HEK293 (cell line): Measurements from ENCODE around the gene CZIB.
"Not testable (repeated sequence)": the region's sequence is repeated elsewhere in the genome, so short reads cannot be mapped to it uniquely, and the experiment has no call there.

Source experiments
- CTCF ChIA-PET: fragments of 350-600 bp; formaldehyde crosslinking; extraction: SDS; loops from one replicate; lab custom pipeline; 2021; ENCODE audit warnings: antibody characterized with exemption; lab: Yijun Ruan, JAX
- POLR2A ChIA-PET: fragments of 300-600 bp; formaldehyde crosslinking; extraction: SDS; loops from one replicate; lab custom pipeline; 2020; ENCODE audit warnings: antibody characterized with exemption, inconsistent platforms; lab: Yijun Ruan, JAX
- H3K27ac ChIP-seq: fragments of 200-500 bp; sonication (Bioruptor generic); 2 replicates; pipeline ENCODE4 v1.5.1; 2014; ENCODE audit warnings: low read depth, low read length, control low read depth, inconsistent platforms; ENCODE audit errors: extremely low read depth
- H3K36me3 ChIP-seq, 2 experiments: fragments of 200-500 bp in 1 of 2; sonication (Bioruptor generic) in 1 of 2; 1 replicate in 1 of 2; 2 replicates in 1 of 2; pipeline ENCODE4 v1.5.1; 2014 to 2017; ENCODE audit warnings: inconsistent platforms in 2 of 2, low read length in 2 of 2; ENCODE audit not compliant: control insufficient read depth in 2 of 2, insufficient read depth in 1 of 2
- H3K4me1 ChIP-seq: fragments of 200-500 bp; sonication (Bioruptor generic); 2 replicates; pipeline ENCODE4 v1.5.1; 2014; ENCODE audit warnings: mild to moderate bottlenecking, low read length, inconsistent platforms; ENCODE audit not compliant: control insufficient read depth, insufficient read depth
- H3K4me3 ChIP-seq: 2 replicates; pipeline ENCODE4 v1.5.1; 2011; ENCODE audit warnings: low read depth, mild to moderate bottlenecking, control low read depth, low read length, moderate library complexity
- H3K9me3 ChIP-seq: fragments of 200-500 bp; sonication (Bioruptor generic); 2 replicates; pipeline ENCODE4 v1.5.1; 2014; ENCODE audit warnings: low read depth, low read length, inconsistent platforms; ENCODE audit not compliant: control insufficient read depth, insufficient read depth
- GLI4 ChIP-seq: fragments of 450-650 bp; formaldehyde crosslinking; IDR thresholded peaks from 2 replicates; pipeline ENCODE4 v1.5.1; 2016; ENCODE audit warnings: missing biosample characterization, missing genetic modification characterization
- HOXD13 ChIP-seq: sonication (generic); formaldehyde crosslinking; IDR thresholded peaks from 2 replicates; pipeline ENCODE4 v1.8.0; 2022; ENCODE audit warnings: missing genetic modification reagents, borderline replicate concordance
- KLF10 ChIP-seq: fragments of 450-650 bp; IDR thresholded peaks from 2 replicates; pipeline ENCODE4 v1.5.1; 2018; ENCODE audit warnings: missing biosample characterization, mild to moderate bottlenecking, missing genetic modification characterization
- PRDM10 ChIP-seq: fragments of 450-650 bp; formaldehyde crosslinking; IDR thresholded peaks from 2 replicates; pipeline ENCODE4 v1.5.1; 2016; ENCODE audit warnings: missing biosample characterization, missing genetic modification characterization
- ZEB2 ChIP-seq: fragments of 450-650 bp; formaldehyde crosslinking; IDR thresholded peaks from 2 replicates; pipeline ENCODE4 v1.5.1; 2016; ENCODE audit warnings: missing biosample characterization, missing genetic modification characterization
- ZNF202 ChIP-seq: fragments of 450-650 bp; formaldehyde crosslinking; IDR thresholded peaks from 2 replicates; pipeline ENCODE4 v1.5.1; 2016; ENCODE audit warnings: missing biosample characterization, missing genetic modification characterization, borderline replicate concordance
- ZNF398 ChIP-seq: fragments of 450-650 bp; formaldehyde crosslinking; IDR thresholded peaks from 2 replicates; pipeline ENCODE4 v1.5.1; 2017; ENCODE audit warnings: missing biosample characterization, missing genetic modification characterization
- ZNF548 ChIP-seq: fragments of 450-650 bp; formaldehyde crosslinking; IDR thresholded peaks from 2 replicates; pipeline ENCODE4 v1.5.1; 2016; ENCODE audit warnings: missing biosample characterization, missing genetic modification characterization
- ZNF585B ChIP-seq: fragments of 450-650 bp; formaldehyde crosslinking; IDR thresholded peaks from 2 replicates; pipeline ENCODE4 v1.5.1; 2016; ENCODE audit warnings: missing biosample characterization, missing genetic modification characterization
- ZNF610 ChIP-seq: fragments of 450-650 bp; formaldehyde crosslinking; IDR thresholded peaks from 2 replicates; pipeline ENCODE4 v1.5.1; 2016; ENCODE audit warnings: missing biosample characterization, missing genetic modification characterization, borderline replicate concordance
- TF ChIP-seq, protein P1 (sequence below): fragments of 450-650 bp; formaldehyde crosslinking; optimal IDR thresholded peaks from 2 replicates; pipeline ENCODE3; 2016; ENCODE audit warnings: missing biosample characterization, mild to moderate bottlenecking, missing genetic modification characterization
- TF ChIP-seq, protein P2 (sequence below): fragments of 450-650 bp; formaldehyde crosslinking; IDR thresholded peaks from 2 replicates; pipeline ENCODE4 v1.5.1; 2016; ENCODE audit warnings: missing biosample characterization, missing genetic modification characterization

Gene CZIB

DNA sequence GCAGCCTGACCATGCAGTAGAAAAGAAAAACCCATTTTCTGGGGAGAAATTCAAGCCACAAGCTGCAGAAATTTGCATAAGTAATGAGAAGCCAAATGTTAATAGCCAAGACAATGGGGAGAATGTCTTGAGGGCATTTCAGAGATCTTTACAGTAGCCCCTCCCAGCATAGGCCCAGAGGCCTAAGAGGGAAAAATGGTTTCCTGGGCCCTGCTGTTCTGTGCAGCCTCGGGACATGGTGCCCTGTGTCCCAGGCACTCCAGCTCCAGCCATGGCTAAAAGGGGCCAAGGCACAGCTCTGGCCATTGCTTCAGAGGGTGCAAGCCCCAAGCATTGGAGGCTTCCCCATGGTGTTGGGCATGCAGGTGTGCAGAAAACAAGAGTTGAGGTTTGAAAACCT, 14.9 kb downstream of the CZIB start:
- peak; percentile 97 for TF ChIP-seq ZNF585B
- H3K9me3 ChIP-seq, POLR2A ChIA-PET, H3K4me1 ChIP-seq, H3K27ac ChIP-seq, H3K4me3 ChIP-seq: not testable (repeated sequence)
- CTCF ChIA-PET = interaction anchor here (0.8 kb wide), 1 partner anchor 20 kb away, joined by 3 read pairs; no protein-coding TSS in a partner anchor
- peaks cover 22 to 100% of the 10 kb centered on the region in 2 experiments for H3K36me3 ChIP-seq

- H3K27ac ChIP-seq = no peak overlapping the region
- ChIA-PET CTCF (no interaction called here), POLR2A (no interaction called here)
- no peak overlapping the region for H3K4me3 ChIP-seq
- peaks cover 14 to 83% of the 10 kb centered on the region in 2 experiments for H3K36me3 ChIP-seq
- TF ChIP-seq ZEB2 (tag by site-specific recombination) (no peak), GLI4 (tag by site-specific recombination) (no peak), ZNF548 (tag by site-specific recombination) (no peak)
- TF ChIP-seq, all 188 proteins: peak for 0
- Histone ChIP-seq H3K9me3 (no peaks in the 10 kb centered on the region), H3K4me1 (no peaks in the 10 kb centered on the region)
Observed at GRCh38 chr1:53203466-53203865, 17.0 kb downstream of the CZIB start.

- Histone ChIP-seq H3K36me3 (peaks cover 0 to 35% of the 10 kb centered on the region in 2 experiments; a peak in 1 of 3 replicates), H3K4me1 (peaks cover 4% of the 10 kb centered on the region; the same call in 1 of the 2 replicates), H3K9me3 (no peaks in the 10 kb centered on the region), H3K27ac (no peak overlapping the region), H3K4me3 (no peak overlapping the region)
- CTCF ChIA-PET = interaction anchor here (1.7 kb wide), 1 partner anchor 13 kb away, joined by 4 read pairs; no protein-coding TSS in a partner anchor
- TF ChIP-seq KLF10 (tag by site-specific recombination) (no peak), PRDM10 (no peak; the same call in 1 of the 2 replicates), HOXD13 (CRISPR knock-in tag) (no peak), ZNF202 (tag by site-specific recombination) (no peak), ZNF610 (tag by site-specific recombination) (no peak), ZNF398 (tag by site-specific recombination) (no peak)
- TF ChIP-seq, protein P1, sequence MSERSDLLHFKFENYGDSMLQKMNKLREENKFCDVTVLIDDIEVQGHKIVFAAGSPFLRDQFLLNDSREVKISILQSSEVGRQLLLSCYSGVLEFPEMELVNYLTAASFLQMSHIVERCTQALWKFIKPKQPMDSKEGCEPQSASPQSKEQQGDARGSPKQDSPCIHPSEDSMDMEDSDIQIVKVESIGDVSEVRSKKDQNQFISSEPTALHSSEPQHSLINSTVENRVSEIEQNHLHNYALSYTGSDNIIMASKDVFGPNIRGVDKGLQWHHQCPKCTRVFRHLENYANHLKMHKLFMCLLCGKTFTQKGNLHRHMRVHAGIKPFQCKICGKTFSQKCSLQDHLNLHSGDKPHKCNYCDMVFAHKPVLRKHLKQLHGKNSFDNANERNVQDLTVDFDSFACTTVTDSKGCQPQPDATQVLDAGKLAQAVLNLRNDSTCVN (tag by site-specific recombination) = no peak
- TF ChIP-seq, protein P2, sequence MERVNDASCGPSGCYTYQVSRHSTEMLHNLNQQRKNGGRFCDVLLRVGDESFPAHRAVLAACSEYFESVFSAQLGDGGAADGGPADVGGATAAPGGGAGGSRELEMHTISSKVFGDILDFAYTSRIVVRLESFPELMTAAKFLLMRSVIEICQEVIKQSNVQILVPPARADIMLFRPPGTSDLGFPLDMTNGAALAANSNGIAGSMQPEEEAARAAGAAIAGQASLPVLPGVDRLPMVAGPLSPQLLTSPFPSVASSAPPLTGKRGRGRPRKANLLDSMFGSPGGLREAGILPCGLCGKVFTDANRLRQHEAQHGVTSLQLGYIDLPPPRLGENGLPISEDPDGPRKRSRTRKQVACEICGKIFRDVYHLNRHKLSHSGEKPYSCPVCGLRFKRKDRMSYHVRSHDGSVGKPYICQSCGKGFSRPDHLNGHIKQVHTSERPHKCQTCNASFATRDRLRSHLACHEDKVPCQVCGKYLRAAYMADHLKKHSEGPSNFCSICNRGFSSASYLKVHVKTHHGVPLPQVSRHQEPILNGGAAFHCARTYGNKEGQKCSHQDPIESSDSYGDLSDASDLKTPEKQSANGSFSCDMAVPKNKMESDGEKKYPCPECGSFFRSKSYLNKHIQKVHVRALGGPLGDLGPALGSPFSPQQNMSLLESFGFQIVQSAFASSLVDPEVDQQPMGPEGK (tag by site-specific recombination) = no peak
- POLR2A ChIA-PET = no interaction called here
Observed at GRCh38 chr1:53198241-53198651, 22.2 kb downstream of the CZIB start.
